ENCODE measurements around the gene ATXN2. TPM values are rescaled to one million over a fixed set of nuclear protein-coding genes. Genes with fewer than 3 reads are reported as not detected.
"Not testable (repeated sequence)": the region's sequence is repeated elsewhere in the genome, so short reads cannot be mapped to it uniquely, and the experiment has no call there.

The ATXN2 gene
- total and polyA plus RNA-seq, 10 donors, result 7.7 to 77.8 (median 56.8) TPM

- 94 to 100% (median 99%) methylated on average over 2 of the region's 2 CpGs for WGBS, 5 donors
Observed at GRCh38 chr12:111602348-111602747, 3.2 kb upstream of the ATXN2 start.

GRCh38 chr12:111600986-111601385 lies 1.9 kb upstream of the ATXN2 start:
- H3K36me3 ChIP-seq; intact Hi-C loops (cut with DNase I; ENCODE audit: low total_unique reads); H3K27ac ChIP-seq; H3K4me3 ChIP-seq; H3K27me3 ChIP-seq (replicated peaks in 1 of 7); H3K9me3 ChIP-seq: not testable (repeated sequence)
- 95 to 98% (median 96%) methylated on average over 12 of the region's 12 CpGs for WGBS, 5 donors
- H3K4me1 ChIP-seq, result peaks cover 2 to 32% (median 26%) of the 10 kb centered on the region in 6 donors
- DNase-seq, result peak; percentile 58

More at GRCh38 chr12:111602348-111602747, 3.2 kb upstream of the ATXN2 start:
- TF ChIP-seq POLR2A (IDR thresholded peaks at IDR 0.05) (no peak), POLR2AphosphoS5 (IDR thresholded peaks at IDR 0.05) (no peak), CTCF (IDR thresholded peaks at IDR 0.05 in 8 of 11, conservative IDR thresholded peaks at IDR 0.05 in 3 of 11) (no peak)
- Histone ChIP-seq H3K4me3 (no peak overlapping the region), H3K27ac (no peak overlapping the region), H3K27me3 (replicated peaks in 1 of 7) (no peaks in the 10 kb centered on the region), H3K9me3 (no peaks in the 10 kb centered on the region), H3K36me3 (no peaks in the 10 kb centered on the region), H3K4me1 (peaks cover 0 to 19% (median 13%) of the 10 kb centered on the region in 6 donors)
- intact Hi-C loops (cut with DNase I; ENCODE audit: low total_unique reads), result no loop called here
- no peak for DNase-seq

- TF ChIP-seq POLR2AphosphoS5 (IDR thresholded peaks at IDR 0.05), result no peak
- TF ChIP-seq POLR2A (IDR thresholded peaks at IDR 0.05), result no peak
- no peak for TF ChIP-seq CTCF (IDR thresholded peaks at IDR 0.05 in 8 of 11, conservative IDR thresholded peaks at IDR 0.05 in 3 of 11)
- H3K4me1 ChIP-seq, result peaks cover 6 to 40% (median 33%) of the 10 kb centered on the region in 6 donors
- WGBS, 5 donors, result 8 to 19% (median 9%) methylated on average over 5 of the region's 5 CpGs
- intact Hi-C loops (cut with DNase I; ENCODE audit: low total_unique reads), result no loop called here
- no peak for DNase-seq
- peak overlapping the region; percentile 89 to 100 (median 96) for H3K27ac ChIP-seq
- peak overlapping the region in 7 of 8 donors; percentile 89 to 98 (median 96) for H3K4me3 ChIP-seq
- H3K36me3 ChIP-seq, result no peaks in the 10 kb centered on the region
- no peaks in the 10 kb centered on the region for H3K27me3 ChIP-seq (replicated peaks in 1 of 7)
- no peaks in the 10 kb centered on the region for H3K9me3 ChIP-seq
Observed at GRCh38 chr12:111600205-111600642, 1.1 kb upstream of the ATXN2 start.

- H3K4me1 ChIP-seq, result peaks cover 6 to 46% (median 38%) of the 10 kb centered on the region in 6 donors
- 0 to 1% (median 0%) methylated on average over 18 to 56 of the region's 56 CpGs for WGBS, 5 donors
- H3K36me3 ChIP-seq, result no peaks in the 10 kb centered on the region
- peak; percentile 95 for DNase-seq
- H3K4me3 ChIP-seq, result peak overlapping the region; percentile 78 to 98 (median 94)
- H3K9me3 ChIP-seq, result no peaks in the 10 kb centered on the region
- intact Hi-C loops (cut with DNase I; ENCODE audit: low total_unique reads), result no loop called here
- peak overlapping the region; percentile 89 to 100 (median 96) for H3K27ac ChIP-seq
- TF ChIP-seq CTCF (IDR thresholded peaks at IDR 0.05 in 8 of 11, conservative IDR thresholded peaks at IDR 0.05 in 3 of 11) (no peak), POLR2A (IDR thresholded peaks at IDR 0.05) (peak in 2 of 3 donors; percentile 23 to 65), POLR2AphosphoS5 (IDR thresholded peaks at IDR 0.05) (peak; percentile 93 to 96 (median 96))
- H3K27me3 ChIP-seq (replicated peaks in 1 of 7), result no peaks in the 10 kb centered on the region
Observed at GRCh38 chr12:111599453-111600204, 514 bp upstream of the ATXN2 start.
